ENCODE data around the gene TRPM6.
"Not testable (repeated sequence)": the region's sequence is repeated elsewhere in the genome, so short reads cannot be mapped to it uniquely, and the experiment has no call there.

The TRPM6 gene, protein sequence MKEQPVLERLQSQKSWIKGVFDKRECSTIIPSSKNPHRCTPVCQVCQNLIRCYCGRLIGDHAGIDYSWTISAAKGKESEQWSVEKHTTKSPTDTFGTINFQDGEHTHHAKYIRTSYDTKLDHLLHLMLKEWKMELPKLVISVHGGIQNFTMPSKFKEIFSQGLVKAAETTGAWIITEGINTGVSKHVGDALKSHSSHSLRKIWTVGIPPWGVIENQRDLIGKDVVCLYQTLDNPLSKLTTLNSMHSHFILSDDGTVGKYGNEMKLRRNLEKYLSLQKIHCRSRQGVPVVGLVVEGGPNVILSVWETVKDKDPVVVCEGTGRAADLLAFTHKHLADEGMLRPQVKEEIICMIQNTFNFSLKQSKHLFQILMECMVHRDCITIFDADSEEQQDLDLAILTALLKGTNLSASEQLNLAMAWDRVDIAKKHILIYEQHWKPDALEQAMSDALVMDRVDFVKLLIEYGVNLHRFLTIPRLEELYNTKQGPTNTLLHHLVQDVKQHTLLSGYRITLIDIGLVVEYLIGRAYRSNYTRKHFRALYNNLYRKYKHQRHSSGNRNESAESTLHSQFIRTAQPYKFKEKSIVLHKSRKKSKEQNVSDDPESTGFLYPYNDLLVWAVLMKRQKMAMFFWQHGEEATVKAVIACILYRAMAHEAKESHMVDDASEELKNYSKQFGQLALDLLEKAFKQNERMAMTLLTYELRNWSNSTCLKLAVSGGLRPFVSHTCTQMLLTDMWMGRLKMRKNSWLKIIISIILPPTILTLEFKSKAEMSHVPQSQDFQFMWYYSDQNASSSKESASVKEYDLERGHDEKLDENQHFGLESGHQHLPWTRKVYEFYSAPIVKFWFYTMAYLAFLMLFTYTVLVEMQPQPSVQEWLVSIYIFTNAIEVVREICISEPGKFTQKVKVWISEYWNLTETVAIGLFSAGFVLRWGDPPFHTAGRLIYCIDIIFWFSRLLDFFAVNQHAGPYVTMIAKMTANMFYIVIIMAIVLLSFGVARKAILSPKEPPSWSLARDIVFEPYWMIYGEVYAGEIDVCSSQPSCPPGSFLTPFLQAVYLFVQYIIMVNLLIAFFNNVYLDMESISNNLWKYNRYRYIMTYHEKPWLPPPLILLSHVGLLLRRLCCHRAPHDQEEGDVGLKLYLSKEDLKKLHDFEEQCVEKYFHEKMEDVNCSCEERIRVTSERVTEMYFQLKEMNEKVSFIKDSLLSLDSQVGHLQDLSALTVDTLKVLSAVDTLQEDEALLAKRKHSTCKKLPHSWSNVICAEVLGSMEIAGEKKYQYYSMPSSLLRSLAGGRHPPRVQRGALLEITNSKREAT (N-terminal part only)

DNA sequence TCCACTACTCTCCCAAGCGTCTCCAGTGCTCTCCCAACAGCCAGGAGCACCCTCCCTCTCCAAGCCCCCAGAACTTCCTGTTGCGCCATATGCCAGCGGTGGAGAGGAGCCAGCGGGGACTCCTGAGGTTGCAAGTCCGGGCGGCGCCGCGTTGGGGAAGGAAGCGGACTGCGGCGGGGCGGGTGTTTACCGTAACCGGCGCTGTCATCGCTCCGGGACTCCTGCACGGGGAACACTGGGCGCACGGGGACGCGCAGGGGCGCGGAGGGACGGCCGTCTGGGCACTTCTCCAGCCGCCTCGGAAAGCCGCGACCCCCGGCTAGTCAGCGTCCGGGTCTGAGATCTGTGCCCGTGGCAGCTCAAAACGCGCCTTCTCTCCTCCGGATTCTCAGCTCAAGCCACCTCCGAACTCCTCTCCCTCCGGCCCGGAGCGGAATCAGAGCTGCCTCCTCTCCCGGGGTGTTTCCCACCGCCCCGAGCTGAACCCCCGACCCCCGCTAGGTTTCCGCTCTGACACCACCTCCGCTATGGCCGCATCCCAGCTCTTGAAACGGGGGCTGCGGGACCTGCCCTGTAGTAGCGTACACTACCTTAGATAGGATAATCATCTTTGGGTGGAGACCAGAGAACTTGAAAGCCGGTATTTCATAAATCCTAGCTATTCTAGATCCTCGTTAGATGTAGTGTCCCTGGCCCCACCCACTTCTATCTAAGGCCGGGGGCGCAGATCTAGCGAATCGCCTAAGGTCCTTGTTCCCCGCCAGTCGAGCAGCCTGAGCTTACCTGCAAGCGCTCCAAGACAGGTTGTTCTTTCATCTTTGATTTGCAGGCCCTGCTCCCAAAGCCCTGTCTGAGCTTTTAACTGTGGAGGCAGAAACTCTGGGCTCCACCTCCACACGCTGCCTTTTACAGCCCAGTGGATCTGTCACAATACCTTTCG, at the start of gene TRPM6:
Gene TRPM6, minus strand, starts transcription at position 881 of the 940 bp plus-strand sequence. Its CDS starts 65 bp downstream, at position 816.
- DNase-seq, result peak; percentile 82

DNA sequence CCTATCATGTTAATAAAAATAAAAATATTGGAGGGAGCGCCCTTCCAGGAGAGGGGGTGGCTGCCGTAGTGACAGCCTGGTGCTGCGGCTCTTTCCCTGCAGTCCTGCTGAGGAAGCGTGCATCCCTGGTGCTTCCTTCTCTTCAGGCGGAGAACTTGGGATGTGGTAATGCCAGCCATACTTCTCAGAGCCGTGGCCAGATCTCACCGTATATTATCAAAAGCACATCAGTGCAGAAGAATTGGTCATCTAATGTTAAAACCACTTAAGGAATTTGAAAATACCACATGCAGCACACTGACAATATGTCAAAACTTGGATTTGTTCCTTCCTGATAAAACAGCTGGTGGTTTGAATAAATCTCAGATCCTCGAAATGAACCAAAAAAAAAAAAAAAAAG, 47.3 kb upstream of the TRPM6 start:
- DNase-seq, result no peak

DNA sequence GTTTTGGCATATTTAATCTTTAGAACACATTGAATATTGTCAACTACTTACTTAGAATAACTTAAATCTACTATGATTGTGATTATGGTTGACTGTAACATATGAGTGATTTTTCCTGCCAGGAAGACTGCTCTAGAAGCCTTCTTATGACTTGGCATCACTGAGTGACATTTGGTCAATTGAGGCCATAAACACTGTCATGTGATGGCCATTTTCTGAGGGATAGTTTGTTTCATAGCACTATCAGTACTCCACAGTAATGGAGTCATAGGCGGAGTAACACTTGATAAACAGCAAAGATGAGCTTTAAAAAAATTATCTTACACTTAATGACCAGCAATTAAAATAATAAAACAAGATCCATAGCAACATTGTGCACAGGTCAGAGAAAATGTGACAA, 34.0 kb upstream of the TRPM6 start:
- no peak for DNase-seq

DNA sequence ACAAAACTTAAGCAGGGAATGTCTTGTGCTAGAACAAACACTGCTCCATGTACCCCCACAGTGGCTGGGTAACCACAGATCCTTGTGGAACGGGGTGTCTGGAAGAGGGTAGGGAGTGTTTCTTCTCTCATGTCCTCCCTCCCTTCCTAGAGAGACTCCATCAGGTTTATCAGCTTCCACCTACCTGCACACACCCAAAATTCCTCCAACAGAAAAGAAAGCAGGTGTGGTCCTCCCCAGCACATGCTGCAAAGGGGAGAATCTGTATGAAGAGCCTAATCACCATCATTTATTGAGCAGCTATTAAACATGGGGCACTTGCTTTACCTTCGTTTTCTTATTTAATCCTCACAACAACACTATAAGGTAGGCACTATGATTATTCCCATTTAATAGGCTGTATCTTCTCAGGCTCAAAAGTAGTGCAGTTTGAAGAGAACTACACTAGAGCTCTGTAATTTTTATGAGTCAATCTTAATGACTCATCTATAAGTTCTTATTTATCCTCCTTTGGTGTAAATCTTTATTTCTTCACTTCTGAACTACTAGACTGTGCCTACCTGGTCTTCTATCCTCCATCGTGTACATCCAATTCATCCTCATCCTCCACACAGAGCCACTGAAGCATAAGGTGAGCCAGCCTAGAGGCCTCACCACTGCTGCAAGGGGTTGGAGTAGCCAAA, 33.4 kb upstream of the TRPM6 start:
- no peak for DNase-seq

DNA sequence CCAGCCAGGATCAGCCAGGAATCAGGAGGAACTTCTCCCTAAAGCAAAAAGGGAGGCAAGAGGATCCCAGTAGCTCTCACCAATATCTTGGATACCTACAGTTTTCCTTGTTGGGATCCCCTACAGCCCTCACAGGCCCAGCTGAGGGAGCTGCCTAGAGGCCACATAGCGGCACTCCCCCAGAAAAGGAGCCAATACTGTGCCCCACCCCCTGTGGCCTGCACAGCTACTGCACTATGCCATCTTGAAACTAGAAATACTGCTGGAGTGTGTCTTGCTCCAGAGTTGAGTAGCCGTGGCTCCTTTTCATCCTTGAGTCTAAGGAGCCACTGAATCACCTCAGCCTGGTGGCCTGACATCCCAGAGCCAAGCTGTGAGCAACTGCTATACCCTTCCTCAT, 22.3 kb upstream of the TRPM6 start:
- no peak for DNase-seq

DNA sequence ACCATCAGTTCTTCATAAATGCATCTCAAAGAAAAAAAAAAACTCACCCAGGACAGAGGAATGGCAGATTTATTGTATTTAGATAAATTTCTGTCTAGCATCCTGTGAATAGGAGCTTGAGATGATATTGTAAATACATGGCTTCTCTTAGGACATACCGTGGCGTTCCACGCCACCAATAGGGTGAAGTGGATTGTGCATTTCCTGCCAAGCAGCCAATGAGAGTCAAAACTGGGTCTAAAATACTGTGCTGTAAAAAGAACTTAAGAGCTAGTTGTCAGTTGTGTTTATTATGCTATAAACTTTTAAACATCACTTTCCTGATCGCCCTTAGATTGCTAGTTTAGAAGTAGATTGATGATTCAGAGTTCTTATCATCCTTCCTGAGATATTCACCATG, 20.9 kb upstream of the TRPM6 start:
- DNase-seq, result no peak

DNA sequence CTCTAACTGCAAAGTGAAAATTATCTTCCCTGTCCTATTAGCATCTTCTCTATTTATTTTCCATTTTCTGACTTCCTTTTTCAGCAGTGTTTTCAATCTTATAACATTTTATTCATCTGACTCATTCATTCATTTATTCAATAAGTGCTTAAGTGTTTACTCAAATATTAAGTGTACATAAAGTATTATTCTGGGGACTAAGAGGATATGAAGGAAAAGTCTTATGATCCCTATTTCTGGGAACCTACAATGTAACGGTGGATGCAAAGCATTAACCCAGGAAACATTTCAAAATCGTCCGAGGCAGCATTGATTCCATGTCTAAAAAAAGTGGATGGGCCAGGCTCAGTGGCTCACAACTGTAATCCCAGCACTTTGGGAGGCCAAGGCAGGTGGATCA, 19.4 kb upstream of the TRPM6 start:
- DNase-seq, result no peak

DNA sequence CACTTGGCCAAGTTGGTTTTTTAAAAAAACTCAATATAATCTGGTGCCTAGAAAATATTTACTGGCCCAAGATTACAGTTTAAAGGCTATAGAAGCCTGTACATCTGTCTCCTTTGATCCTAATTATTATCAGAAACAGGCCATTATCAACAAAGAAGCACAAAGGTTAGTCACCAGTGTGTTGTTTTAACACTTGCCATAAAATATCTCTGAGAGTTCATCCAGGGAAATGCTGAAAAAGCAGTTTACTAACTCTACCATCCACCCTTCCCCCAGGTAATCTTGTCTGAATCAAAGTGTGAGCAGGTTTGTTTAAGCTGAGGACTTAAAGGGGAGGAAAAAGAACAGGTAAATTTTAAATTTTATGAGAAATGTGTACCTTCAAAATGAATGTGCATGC, 13.3 kb upstream of the TRPM6 start:
- DNase-seq, result no peak

DNA sequence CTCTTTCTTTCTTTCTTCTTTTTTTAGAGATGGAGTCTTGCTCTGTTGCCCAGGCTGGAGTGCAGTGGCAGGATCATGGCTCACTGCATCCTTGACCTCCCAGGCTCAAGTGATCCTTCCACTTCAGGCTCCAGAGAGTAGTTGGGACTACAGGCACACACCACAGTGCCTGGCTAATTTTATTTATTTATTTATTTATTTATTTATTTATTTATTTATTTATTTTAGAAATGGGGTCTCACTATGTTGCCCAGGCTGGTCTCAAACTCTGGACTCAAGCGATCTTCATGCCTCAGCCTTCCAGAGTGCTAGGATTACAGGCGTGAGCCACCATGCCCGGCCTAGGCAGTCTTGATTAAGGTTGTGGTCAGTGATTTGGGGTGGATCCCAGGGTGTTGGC, 728 bp upstream of the TRPM6 start:
- DNase-seq, result not testable (repeated sequence)

DNA sequence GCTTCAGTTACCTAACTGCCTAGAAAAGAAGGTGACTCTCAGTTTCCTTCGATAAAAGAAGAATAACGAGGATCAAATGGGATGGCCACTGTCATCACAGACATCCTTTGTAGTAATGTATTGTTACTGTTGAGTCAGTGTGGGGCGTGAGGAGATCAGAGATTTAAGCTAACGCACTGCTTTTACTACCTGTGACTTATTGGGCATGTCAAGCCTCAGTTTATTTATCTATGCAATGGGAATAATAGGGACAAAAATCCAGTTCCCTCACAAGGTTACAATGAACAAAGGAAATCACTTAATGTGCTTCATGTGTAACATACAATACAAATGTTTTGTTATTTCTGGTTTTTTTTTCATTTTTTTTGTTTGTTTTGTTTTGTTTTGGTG, 255 bp upstream of the TRPM6 start:
- no peak for DNase-seq

DNA sequence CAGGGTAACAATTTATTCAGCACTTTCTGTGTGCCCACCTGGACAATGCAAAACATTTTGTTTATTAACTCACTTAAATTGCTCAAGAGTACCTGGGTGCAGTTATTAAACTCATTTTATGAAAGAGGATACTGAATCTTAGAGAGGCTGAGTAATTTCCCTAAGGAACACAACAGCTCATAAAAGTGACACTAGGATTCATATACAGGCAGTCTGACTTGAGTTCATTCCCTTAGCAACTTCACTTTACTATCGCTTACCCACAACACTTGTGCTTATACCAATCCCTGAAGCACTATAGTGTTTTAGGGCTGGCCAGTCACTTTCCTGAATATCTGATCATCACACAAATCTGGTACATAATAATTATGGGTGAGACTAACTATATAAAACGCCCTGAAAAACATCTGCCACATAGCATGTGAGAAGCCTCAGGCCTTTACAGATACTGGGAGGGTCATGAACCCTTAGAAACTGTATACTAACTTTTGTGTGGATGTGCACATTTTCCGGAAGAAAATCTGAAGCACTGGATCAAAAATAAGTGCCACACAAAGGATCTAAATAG, 11.3 kb downstream of the TRPM6 start:
- no peak for DNase-seq

DNA sequence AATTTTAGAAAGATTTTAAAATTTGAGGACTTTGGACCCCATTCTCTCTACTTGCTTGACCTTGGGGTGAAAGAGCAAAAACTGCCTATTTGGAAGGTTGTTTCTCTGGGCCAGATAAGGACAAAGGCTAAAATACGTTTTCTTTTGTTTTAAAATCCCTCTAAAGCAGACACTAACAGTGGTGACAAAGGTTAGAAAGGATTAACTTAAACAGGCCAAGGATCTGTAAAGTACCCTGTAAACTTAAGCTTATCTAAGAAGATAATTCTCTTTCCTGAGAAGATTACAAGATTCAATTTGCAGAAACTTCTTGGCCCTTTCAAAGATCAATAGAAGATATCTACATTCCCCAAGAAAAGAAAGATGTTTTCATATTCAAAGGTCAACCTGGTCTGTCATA, 12.1 kb downstream of the TRPM6 start:
- no peak for DNase-seq

DNA sequence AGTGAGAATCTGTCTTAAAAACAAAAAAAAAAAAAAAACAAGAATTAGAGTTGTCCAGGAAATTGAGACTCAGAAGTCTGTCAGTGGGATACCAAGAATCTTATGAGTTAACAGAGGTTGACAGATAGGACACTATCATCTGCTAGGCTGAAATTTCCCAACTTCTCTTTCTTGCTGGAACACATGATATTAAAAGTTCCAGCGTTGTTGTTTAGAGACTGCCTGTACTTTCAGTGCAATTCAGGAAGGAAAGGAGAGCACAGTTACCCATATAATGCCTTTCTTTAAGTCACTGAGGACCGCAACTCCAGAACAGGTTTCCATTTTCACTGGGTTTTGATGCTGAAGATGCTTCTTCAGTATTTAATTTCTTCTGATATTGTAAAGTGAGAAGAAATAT, 13.5 kb downstream of the TRPM6 start:
- no peak for DNase-seq

DNA sequence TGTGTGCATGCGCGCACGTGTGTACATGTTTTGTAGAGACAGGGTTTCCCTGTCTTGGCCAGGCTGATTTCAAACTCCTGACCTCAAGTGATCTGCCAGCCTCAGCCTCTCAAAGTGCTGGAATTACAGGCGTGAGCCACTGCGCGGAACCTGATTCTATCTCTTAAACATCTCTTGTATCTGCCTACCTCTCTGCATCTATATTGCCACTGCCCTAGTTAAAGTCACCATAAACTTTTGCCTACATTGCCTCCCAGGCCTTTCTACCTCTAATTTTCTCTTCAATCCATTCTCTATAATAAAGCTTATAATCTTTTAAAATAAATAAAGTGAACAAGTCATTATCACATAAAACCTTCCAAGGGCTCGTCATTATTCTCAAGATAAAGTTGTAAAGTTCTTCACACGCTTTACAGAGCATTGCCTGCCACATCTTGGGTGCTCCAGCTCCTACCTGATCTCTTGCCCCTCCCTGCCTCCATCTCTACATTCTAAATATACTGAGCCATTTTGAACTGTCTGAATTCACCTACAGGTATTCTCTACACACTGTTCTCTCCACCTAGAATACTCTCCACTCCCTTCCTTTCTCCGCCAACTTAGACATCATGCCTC, 15.0 kb downstream of the TRPM6 start:
- no peak for DNase-seq

DNA sequence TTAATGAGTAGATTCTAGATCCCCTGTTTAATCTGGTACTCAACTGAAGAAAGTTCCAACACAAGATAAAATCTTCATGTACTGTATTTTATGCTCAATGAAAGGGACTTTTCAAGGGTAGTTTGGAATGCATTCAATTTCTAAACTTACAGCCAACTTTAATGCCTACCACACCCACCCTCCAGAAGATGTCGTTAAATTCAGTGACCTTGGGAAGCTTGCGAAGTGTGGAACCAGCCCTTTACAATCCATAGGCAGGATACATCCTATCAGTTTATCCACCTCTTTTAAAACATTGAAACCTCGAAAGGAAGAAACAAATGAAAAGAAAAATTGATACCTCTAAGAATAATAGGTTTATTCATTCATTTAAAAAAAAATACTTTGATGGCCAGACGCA, 20.2 kb downstream of the TRPM6 start:
- DNase-seq, result no peak

DNA sequence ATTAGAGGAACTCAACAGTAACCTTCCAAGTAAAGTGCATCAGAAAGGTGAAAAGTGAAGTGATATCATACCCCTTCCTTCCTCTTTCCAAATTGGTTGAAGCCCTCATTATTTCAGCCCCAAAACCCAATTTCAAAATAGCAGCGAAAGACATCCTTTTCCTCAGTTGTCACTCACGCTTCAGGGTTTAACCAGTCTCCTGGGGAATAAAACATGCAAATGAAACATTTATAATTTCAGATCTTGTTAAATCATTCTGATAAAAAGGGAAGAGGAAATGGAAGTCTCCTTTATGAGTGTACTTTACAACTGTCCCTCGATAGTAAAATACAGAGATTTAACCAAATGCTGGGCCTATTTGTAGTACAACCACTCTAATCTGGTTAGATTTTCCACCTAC, 22.5 kb downstream of the TRPM6 start:
- DNase-seq, result no peak

DNA sequence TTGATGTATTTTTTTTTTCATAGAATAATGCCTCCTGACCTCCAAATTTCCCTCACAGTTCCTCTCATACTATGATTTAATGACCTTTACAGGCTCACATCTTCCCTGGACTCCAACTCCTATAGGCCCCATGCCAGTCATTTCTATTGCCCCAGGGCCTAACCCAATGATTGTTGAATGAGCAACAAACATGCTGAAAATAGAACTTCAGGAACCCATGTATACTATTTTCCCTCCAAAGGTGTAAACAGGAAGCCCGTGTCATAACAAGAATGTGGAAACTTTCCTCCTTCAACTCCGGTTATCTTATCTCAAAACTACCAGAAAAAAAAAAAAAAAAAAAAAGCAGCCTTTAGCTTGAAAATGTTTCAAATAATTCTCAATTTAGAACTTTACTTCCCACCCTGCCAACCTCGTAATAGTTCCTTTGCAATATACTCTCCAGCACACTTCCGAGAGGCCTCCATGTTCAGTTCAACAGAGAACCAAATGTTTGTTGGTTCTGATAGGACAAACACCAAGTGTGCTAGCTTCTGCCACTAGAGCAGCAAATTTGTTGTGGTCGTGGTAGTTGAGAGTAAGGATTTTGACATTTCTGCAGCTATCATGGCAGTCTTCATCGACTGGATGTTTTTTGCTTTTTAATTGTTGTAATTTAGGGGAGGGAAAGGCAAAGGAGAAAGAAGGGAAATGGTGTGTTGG, 25.8 kb downstream of the TRPM6 start:
- DNase-seq, result no peak

DNA sequence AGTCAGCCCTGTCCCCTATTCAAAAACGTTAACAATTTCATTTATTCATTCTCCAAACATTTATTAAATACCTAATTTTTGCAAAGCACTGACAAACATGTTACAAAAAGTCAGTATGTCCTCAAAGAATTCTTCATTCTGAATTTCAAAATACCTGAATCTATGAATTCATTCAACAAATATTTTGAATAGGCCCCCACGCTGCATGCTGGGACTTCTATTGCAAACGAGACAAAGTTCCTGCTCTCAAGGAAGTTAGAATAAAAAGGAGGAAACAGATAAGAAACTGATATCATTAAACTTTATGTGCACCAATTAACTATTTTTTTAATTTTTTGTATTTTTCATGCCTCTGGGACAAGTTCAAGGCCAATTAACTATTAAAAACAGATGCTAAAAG, 26.6 kb downstream of the TRPM6 start:
- DNase-seq, result no peak

DNA sequence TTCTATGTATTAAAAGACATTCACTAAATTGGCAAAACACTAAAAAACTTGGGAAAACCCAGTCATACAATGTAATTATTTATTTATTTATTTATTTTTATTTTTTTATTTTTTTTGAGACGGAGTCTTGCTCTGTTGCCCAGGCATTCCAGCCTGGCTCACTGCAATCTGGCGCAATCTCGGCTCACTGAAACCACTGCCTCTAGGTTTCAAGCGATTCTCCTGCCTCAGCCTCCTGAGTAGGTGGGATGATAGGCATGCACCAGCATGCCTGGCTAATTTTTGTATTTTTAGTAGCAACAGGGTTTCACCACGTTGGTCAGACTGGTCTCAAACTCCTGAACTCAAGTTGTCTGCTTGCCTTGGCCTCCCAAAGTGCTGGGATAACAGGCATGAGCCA, 27.5 kb downstream of the TRPM6 start:
- DNase-seq, result not testable (repeated sequence)

DNA sequence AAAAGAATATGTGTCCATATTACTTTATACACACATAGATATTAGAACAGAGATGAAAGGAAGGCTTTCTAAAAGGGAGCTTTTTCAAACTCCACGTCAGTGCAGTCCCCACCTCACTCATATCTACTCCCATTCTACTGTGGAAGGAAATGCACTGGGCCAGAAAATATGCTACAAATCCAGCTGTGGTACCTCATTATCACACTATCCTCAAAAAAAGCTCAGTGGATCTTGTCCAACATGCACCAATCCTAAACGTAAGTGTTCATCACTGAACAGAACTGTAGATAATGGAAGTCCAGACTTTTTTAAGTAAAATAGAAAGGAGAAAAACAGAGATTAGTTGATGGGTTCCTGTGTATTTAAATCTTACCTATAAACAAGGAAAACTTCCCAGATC, 27.9 kb downstream of the TRPM6 start:
- no peak for DNase-seq
